Motor neuron (in vitro differentiated cells): ENCODE measurements around the gene TRIM75. TPM values are rescaled to one million over a fixed set of nuclear protein-coding genes. Genes with fewer than 3 reads are reported as not detected.
"Not testable (repeated sequence)": the region's sequence is repeated elsewhere in the genome, so short reads cannot be mapped to it uniquely, and the experiment has no call there.

Experiments
- ATAC-seq, 8 experiments: fragments of 200-7000 bp; cut with Tn5 transposase; replicated peaks in 6 of 8; 2 replicates each; pipeline ENCODE4 v1.8.0; 2021; ENCODE audit warnings: mild to moderate bottlenecking in 8 of 8, moderate library complexity in 8 of 8
- H3K27ac ChIP-seq, 2 donors: fragments of 250-450 bp; sonication (Bioruptor Pico); 2 replicates each; pipeline ENCODE4 v1.9.0; 2021; ENCODE audit warnings: antibody characterized with exemption in 2 of 2, mild to moderate bottlenecking in 2 of 2, moderate library complexity in 1 of 2
- H3K4me1 ChIP-seq, 2 donors: fragments of 250-450 bp; sonication (Bioruptor Pico); replicated peaks in 1 of 2; 2 replicates each; pipeline ENCODE4 v1.6.1; 2021; ENCODE audit warnings: antibody characterized with exemption in 2 of 2, mild to moderate bottlenecking in 2 of 2, moderate library complexity in 1 of 2
- H3K4me3 ChIP-seq, 5 donors: fragments of 250-450 bp; sonication (Bioruptor Pico); 2 replicates each; pipeline ENCODE4 v1.9.0; 2021; ENCODE audit warnings: antibody characterized with exemption in 5 of 5, mild to moderate bottlenecking in 5 of 5, moderate library complexity in 4 of 5
- WGBS, 10 experiments: fragments of 450-650 bp; shearing (Covaris generic); methylation state at CpG; one replicate each; pipeline ENCODE4 v1.0.0; 2022; 5-methylcytosine and 5-hydroxymethylcytosine counted together
- in situ Hi-C, 9 experiments: fragments of 400-800 bp; cut with MboI; loops; one replicate each; pipeline ENCODE4 v1.15.0; 2021; ENCODE audit warnings: low sequenced_read_pairs in 9 of 9, low pct_unique_long_range_greater_than_20kb in 2 of 9; ENCODE audit not compliant: unreplicated experiment in 9 of 9
- total RNA-seq, 8 experiments: library from RNA; unstranded; fragments of 300-600 nt; gene quantifications; 2 replicates each; pipeline versions ENCODE4 v1.2.3 to v1.2.4, GENCODE V29; 2022

TRIM75 gene
- total RNA-seq, 8 experiments from 2014 or later: 0.13 to 0.28 (median 0.16) TPM; not detected in 3

DNA sequence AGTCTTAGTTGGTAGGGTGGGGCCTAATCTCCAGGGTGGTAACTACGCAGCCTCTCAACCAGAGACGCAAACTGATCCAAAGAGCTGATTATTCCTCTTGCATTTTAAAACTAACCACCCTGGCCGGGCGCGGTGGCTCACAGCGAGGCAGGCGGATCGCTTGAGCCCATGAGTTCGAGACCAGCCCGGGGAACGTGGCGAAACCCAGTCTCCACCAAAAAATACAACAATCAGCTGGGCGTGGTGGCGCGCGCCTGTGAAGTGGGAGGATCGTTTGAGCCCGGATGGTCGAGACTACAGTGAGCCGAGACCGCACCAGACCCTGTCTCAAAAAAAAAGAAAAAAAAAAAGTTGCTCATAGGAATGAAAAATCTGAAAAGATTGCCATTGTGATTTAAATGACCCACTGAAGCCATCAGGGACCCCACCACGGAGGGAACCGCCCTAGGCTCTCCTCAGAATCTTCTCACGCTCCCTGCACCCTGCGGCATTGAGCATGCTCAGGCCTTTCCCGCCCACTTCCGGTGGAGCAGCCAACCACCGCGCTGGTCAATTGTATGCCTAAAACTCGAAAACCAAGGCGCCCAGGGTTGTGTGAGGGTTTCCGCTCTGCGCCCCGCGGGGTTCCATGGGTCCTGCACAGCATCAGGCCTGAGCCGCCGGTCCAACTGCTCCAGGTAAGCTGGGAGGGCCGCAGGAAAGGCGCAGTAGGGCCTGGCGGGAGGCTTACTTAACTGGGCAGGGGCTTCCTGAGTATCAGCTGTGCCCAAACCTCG is 22.0 kb upstream of the TRIM75 start, which contains the start of gene TRIM60:
Gene TRIM60, plus strand, starts transcription at position 564 of the 776 bp plus-strand sequence. CDS start 8,074 bp downstream, outside the sequence.
- ATAC-seq: no peak
- 68 to 99% (median 95%) methylated on average over 2 to 13 of the region's 41 CpGs for WGBS, 10 experiments
- Histone ChIP-seq H3K27ac (no peak within 1 kb of the TSS), H3K4me3 (no peak within 1 kb of the TSS), H3K4me1 (no peaks in the 10 kb centered on the region)
- in situ Hi-C loops: no loop called here

- no peak for ATAC-seq
- H3K4me1 ChIP-seq: no peaks in the 10 kb centered on the region
- no peak overlapping the region for H3K4me3 ChIP-seq
- WGBS, 10 experiments: 0 to 100% (median 77%) methylated on average over 1 to 3 of the region's 5 CpGs; no CpG with 5 or more reads in 4 of the 10 experiments
- in situ Hi-C loops: no loop called here
- no peak overlapping the region for H3K27ac ChIP-seq
Measured at GRCh38 chr4:165048170-165048569, 5.5 kb upstream of the TRIM75 start.

DNA sequence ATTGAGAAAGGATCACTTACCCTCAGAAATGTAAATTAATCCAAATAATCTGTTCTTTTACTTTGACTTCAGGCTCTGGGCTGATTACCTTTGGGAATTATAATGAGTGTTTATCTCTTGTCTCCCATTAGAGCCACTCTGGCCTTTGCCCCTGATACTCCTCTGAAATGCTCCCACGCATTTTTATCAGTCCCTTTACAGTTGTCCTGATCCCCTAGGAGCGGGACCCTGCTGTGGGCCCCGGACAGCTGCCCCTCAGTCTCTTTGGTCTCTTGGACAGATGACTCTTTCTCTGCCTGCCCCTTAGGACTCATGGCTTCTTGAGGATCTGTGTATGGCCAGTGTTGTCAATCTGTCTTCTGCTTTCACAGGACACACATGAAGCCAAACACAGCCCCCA is 1.0 kb upstream of the TRIM75 start:
- ATAC-seq: no peak
- WGBS, 10 experiments: 0 to 80% (median 72%) methylated on average over 1 to 3 of the region's 3 CpGs; no CpG with 5 or more reads in 5 of the 10 experiments
- Histone ChIP-seq H3K4me3 (no peak overlapping the region), H3K4me1 (no peaks in the 10 kb centered on the region), H3K27ac (no peak overlapping the region)
- in situ Hi-C loops: loop anchor here in 2 of 9 experiments (25.0 kb wide), 1 partner anchor 265 kb away; no protein-coding TSS in a partner anchor

GRCh38 chr4:165055601-165056000 is 1.9 kb downstream of the TRIM75 start:
- Histone ChIP-seq H3K27ac (no peak overlapping the region), H3K4me1 (no peaks in the 10 kb centered on the region), H3K4me3 (no peak overlapping the region)
- in situ Hi-C loops: loop anchor here in 2 of 9 experiments (25.0 kb wide), 1 partner anchor 268 kb away; no protein-coding TSS in a partner anchor
- no peak for ATAC-seq
- 17 to 100% (median 90%) methylated on average over 1 to 8 of the region's 9 CpGs; no CpG with 5 or more reads in 5 of the 10 experiments for WGBS, 10 experiments

- in situ Hi-C loops: loop anchor here in 2 of 9 experiments (25.0 kb wide), 1 partner anchor 271 kb away; no protein-coding TSS in a partner anchor
- Histone ChIP-seq H3K4me1 (no peaks in the 10 kb centered on the region), H3K27ac (no peak overlapping the region), H3K4me3 (no peak overlapping the region)
- no peak for ATAC-seq
- WGBS, 10 experiments: 0 to 100% (median 58%) methylated on average over 1 to 2 of the region's 2 CpGs; no CpG with 5 or more reads in 4 of the 10 experiments
Measured at GRCh38 chr4:165058666-165059065, 5.0 kb downstream of the TRIM75 start.

DNA sequence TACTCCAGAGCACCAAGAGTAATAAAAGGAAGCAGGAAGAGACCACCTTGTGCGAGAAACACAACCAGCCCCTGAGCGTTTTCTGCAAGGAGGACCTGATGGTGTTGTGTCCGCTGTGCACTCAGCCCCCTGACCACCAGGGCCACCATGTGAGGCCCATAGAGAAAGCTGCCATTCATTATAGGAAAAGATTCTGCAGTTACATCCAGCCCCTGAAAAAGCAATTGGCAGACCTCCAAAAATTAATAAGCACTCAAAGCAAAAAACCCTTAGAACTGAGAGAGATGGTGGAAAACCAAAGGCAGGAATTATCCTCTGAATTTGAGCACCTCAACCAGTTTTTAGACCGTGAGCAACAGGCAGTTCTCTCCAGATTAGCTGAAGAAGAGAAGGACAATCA is 5.7 kb downstream of the TRIM75 start:
- H3K27ac ChIP-seq: no peak overlapping the region
- 0 to 94% (median 73%) methylated on average over 1 to 4 of the region's 4 CpGs; no CpG with 5 or more reads in 2 of the 10 experiments for WGBS, 10 experiments
- in situ Hi-C loops: loop anchor here in 2 of 9 experiments (25.0 kb wide), 1 partner anchor 272 kb away; no protein-coding TSS in a partner anchor
- no peak for ATAC-seq
- H3K4me1 ChIP-seq: no peaks in the 10 kb centered on the region
- H3K4me3 ChIP-seq: no peak overlapping the region

- Histone ChIP-seq H3K27ac (no peak overlapping the region), H3K4me3 (no peak overlapping the region), H3K4me1 (no peaks in the 10 kb centered on the region)
- 0 to 100% (median 43%) methylated on average over 1 of the region's 1 CpG; no CpG with 5 or more reads in 3 of the 10 experiments for WGBS, 10 experiments
- in situ Hi-C loops: loop anchor here in 2 of 9 experiments (25.0 kb wide), 1 partner anchor 274 kb away; no protein-coding TSS in a partner anchor
- ATAC-seq: peak in 1 of 8 experiments; percentile 33
Measured at GRCh38 chr4:165060938-165061337, 7.3 kb downstream of the TRIM75 start.

DNA sequence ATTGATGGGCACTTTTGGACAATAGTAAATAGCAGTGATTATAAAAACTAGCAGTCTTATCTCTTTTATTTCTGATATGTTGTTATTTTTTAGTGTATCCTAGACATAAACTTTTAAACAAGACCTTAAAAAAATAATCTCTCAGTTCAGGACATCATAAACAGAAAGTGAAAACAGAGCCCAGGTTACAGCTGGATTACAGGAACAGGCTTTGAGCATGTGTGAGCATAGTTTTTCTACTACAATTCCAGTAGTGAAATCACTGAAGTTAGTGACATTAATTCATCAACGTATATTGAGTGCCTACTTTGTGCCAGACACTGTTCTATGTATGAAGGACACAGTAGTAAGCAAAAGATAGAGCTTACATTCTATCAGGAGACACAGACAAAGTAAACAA is 16.9 kb downstream of the TRIM75 start:
- 0 to 100% (median 72%) methylated on average over 1 of the region's 1 CpG; no CpG with 5 or more reads in 2 of the 10 experiments for WGBS, 10 experiments
- Histone ChIP-seq H3K27ac (no peak overlapping the region), H3K4me3 (no peak overlapping the region), H3K4me1 (no peaks in the 10 kb centered on the region)
- in situ Hi-C loops: loop anchor here in 2 of 9 experiments (25.0 kb wide), 1 partner anchor 283 kb away; no protein-coding TSS in a partner anchor
- ATAC-seq: no peak

- in situ Hi-C loops: loop anchor here in 2 of 9 experiments (25.0 kb wide), 1 partner anchor 286 kb away; no protein-coding TSS in a partner anchor
- ATAC-seq, H3K27ac ChIP-seq, H3K4me3 ChIP-seq, H3K4me1 ChIP-seq: not testable (repeated sequence)
- 20 to 93% (median 45%) methylated on average over 1 to 7 of the region's 11 CpGs; no CpG with 5 or more reads in 4 of the 10 experiments for WGBS, 10 experiments
Measured at GRCh38 chr4:165073346-165073745, 19.7 kb downstream of the TRIM75 start.

DNA sequence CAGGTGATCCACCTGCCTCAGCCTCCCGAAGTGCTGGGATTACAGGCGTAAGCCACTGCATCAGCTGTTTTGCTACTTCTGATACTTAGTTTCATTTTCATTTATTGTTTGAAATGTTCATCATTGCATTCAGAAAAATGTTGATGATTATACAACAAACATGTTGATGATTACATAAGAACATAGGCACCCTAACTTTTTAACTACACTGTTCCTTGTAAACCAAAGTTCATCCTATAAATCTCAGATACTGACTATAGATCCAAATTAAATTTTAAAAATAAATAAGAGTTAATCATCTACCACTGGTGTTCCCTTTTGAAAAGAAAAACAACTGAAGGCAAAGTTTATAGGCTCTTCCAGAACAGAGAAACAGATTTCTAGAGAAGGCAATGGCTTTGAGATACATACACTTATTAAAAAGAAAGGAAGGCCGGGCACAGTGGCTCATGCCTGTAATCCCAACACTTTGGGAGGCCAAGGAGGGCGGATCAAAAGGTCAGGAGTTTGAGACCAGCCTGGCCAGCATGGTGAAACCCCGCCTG is 23.4 kb downstream of the TRIM75 start:
- H3K27ac ChIP-seq: no peak overlapping the region
- 83 to 100% (median 94%) methylated on average over 1 to 5 of the region's 5 CpGs for WGBS, 10 experiments
- in situ Hi-C loops: loop anchor here in 3 of 9 experiments (25.0 kb wide), 1 partner anchor 290 kb away; no protein-coding TSS in a partner anchor
- H3K4me1 ChIP-seq: no peaks in the 10 kb centered on the region
- no peak overlapping the region for H3K4me3 ChIP-seq
- ATAC-seq: no peak

DNA sequence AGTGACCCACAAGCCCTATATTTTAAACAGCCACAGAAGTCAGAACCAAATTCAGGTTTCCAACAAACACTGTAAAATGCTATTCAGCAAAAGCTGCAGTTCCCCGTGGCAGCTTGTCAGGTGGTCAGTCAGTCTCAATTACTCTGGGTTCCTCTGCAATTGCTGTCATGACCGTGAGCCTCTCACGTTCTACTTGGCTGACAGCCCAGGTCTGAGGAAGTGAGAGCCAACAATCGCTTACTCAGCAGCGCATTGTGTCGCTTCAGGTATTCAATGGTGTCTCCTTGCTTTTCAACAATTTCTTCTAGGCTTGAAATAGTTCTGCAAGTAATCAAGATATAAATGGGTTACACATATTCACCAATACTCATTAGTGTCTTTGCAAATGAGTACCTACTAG is 25.8 kb downstream of the TRIM75 start:
- ATAC-seq: peak in 3 of 8 experiments; percentile 40 to 83 (median 45)

GRCh38 chr4:165084787-165085186 is 31.1 kb downstream of the TRIM75 start:
- 90 to 100% (median 98%) methylated on average over 1 to 4 of the region's 7 CpGs; no CpG with 5 or more reads in 6 of the 10 experiments for WGBS, 10 experiments
- not testable (repeated sequence) for H3K27ac ChIP-seq, H3K4me1 ChIP-seq, H3K4me3 ChIP-seq, ATAC-seq
- in situ Hi-C loops: loop anchor here in 3 of 9 experiments (25.0 kb wide), 1 partner anchor 297 kb away; no protein-coding TSS in a partner anchor

More for the DNA sequence above, 25.8 kb downstream of the TRIM75 start:
- no peak overlapping the region for H3K4me3 ChIP-seq
- no peaks in the 10 kb centered on the region for H3K4me1 ChIP-seq
- WGBS, 10 experiments: 30 to 86% (median 67%) methylated on average over 1 to 6 of the region's 6 CpGs; no CpG with 5 or more reads in 2 of the 10 experiments
- in situ Hi-C loops: loop anchor here in 3 of 9 experiments (25.0 kb wide), 1 partner anchor 292 kb away; no protein-coding TSS in a partner anchor
- H3K27ac ChIP-seq: no peak overlapping the region
